Heart left ventricle (tissue), 13 donors: ENCODE results near the gene C1orf52.

Experiments
- POLR2A ChIP-seq, 2 donors: fragments of 450-650 bp; IDR thresholded peaks; one replicate each; pipeline ENCODE4 v1.6.1; 2017; ENCODE audit warnings: antibody characterized with exemption in 2 of 2, mild to moderate bottlenecking in 2 of 2, moderate library complexity in 2 of 2
- TF ChIP-seq, protein P1 (sequence below), 12 donors: fragments of 200-600 bp; sonication (generic) in 4 of 12; IDR thresholded peaks; one replicate each; pipeline versions ENCODE4 v1.5.0 to v1.8.0; 2018 to 2022; ENCODE audit warnings: antibody characterized with exemption in 12 of 12, mild to moderate bottlenecking in 5 of 12
- donor health status: ischemic (EF 13 %, LVEDD 7.1; RV severe dilation, severe dysfunction).
- donor health status: DM: no; HTN: yes; CAD: no.
- donor health status: DM: no; HTN: no; CAD: no.
- donor health status: ischemic (EF 25% LVEDD 6.9; RV normal size, moderate dysfunction).
- donor health status: ischemic (EF 25% LVEDD 5.7; RV mildly dilated, moderate dysfunction).
- donor health status: ischemic (EF 35%, LVEDD 5.7; RV mildly dilated, moderate dysfunction).
- donor health status: nonischemic (EF 11% LVEDD 7.7; RV severe dilation, severe dysfunction).
- donor health status: DM: yes; HTN: yes; CAD: no.
- donor health status: PGD.
- donor health status: ischemic (EF 29% LVEDD 5.4; RV normal size, mild dysfunction).
- donor health status: nonischemic (EF 23%, LVEDD 6.1; RV moderate dilation, normal function).

DNA sequence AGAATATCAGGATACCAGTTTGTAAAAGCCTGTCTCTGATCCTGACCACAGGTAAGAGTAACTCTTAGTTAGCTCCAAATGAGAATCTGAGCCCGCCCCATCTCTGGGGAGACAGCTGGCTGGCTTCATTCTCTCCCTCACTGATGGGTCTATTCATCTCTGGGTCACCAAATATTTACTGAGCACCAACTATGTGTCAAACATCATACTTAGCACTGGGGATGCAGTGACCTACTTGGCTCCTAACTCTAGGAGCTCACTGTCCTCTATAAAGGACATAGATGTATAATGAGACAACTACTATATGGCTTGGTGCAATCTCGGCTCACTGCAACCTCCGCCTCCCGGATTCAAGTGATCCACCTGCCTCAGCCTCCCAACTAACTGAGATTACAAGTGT is 46.8 kb upstream of the C1orf52 start:
- TF ChIP-seq POLR2A (IDR thresholded peaks at IDR 0.05), result no peak
- TF ChIP-seq, protein P1, sequence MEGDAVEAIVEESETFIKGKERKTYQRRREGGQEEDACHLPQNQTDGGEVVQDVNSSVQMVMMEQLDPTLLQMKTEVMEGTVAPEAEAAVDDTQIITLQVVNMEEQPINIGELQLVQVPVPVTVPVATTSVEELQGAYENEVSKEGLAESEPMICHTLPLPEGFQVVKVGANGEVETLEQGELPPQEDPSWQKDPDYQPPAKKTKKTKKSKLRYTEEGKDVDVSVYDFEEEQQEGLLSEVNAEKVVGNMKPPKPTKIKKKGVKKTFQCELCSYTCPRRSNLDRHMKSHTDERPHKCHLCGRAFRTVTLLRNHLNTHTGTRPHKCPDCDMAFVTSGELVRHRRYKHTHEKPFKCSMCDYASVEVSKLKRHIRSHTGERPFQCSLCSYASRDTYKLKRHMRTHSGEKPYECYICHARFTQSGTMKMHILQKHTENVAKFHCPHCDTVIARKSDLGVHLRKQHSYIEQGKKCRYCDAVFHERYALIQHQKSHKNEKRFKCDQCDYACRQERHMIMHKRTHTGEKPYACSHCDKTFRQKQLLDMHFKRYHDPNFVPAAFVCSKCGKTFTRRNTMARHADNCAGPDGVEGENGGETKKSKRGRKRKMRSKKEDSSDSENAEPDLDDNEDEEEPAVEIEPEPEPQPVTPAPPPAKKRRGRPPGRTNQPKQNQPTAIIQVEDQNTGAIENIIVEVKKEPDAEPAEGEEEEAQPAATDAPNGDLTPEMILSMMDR (IDR thresholded peaks at IDR 0.05), result no peak
